Activated T-cell treated with anti-CD3 and anti-CD28 coated beads for 4 hours (primary cell): ENCODE data around the gene MTHFSD.

Experiments
- DNase-seq: peaks from one replicate; pipeline ENCODE4 v3.0.0-alpha.2; 2020

MTHFSD gene

GRCh38 chr16:86584071-86584685 lies 29.1 kb upstream of the MTHFSD start:
- DNase-seq: no peak

GRCh38 chr16:86581458-86581857 lies 26.4 kb upstream of the MTHFSD start:
- no peak for DNase-seq

GRCh38 chr16:86580791-86581170 lies 25.7 kb upstream of the MTHFSD start:
- no peak for DNase-seq

GRCh38 chr16:86580063-86580790 lies 25.2 kb upstream of the MTHFSD start:
- no peak for DNase-seq

- DNase-seq: no peak
Observed at GRCh38 chr16:86579268-86580062, 24.4 kb upstream of the MTHFSD start.

- DNase-seq: no peak
Observed at GRCh38 chr16:86578611-86579267, 23.7 kb upstream of the MTHFSD start.

- no peak for DNase-seq
Observed at GRCh38 chr16:86578061-86578599, 23.1 kb upstream of the MTHFSD start, which contains the start of gene FOXL1. TSS of gene FOXL1 (plus strand) at chr16:86578549. CDS start at chr16:86578724, 175 bp downstream.

GRCh38 chr16:86577314-86577971 lies 22.4 kb upstream of the MTHFSD start:
- DNase-seq: no peak

GRCh38 chr16:86576591-86577313 lies 21.7 kb upstream of the MTHFSD start:
- no peak for DNase-seq

- DNase-seq: peak; percentile 21
Observed at GRCh38 chr16:86575754-86576557, 20.9 kb upstream of the MTHFSD start.

GRCh38 chr16:86575095-86575685 lies 20.2 kb upstream of the MTHFSD start:
- no peak for DNase-seq

- no peak for DNase-seq
Observed at GRCh38 chr16:86574646-86575045, 19.6 kb upstream of the MTHFSD start.

- DNase-seq: no peak
Observed at GRCh38 chr16:86573646-86574508, 18.8 kb upstream of the MTHFSD start.

- no peak for DNase-seq
Observed at GRCh38 chr16:86573215-86573614, 18.2 kb upstream of the MTHFSD start.

- no peak for DNase-seq
Observed at GRCh38 chr16:86572606-86573005, 17.6 kb upstream of the MTHFSD start.

- no peak for DNase-seq
Observed at GRCh38 chr16:86572041-86572521, 17.0 kb upstream of the MTHFSD start.

- DNase-seq: no peak
Observed at GRCh38 chr16:86571530-86571915, 16.5 kb upstream of the MTHFSD start.

GRCh38 chr16:86570558-86571529 lies 15.8 kb upstream of the MTHFSD start:
- DNase-seq: no peak
